ENCODE measurements around the gene TRPM3.

DNA sequence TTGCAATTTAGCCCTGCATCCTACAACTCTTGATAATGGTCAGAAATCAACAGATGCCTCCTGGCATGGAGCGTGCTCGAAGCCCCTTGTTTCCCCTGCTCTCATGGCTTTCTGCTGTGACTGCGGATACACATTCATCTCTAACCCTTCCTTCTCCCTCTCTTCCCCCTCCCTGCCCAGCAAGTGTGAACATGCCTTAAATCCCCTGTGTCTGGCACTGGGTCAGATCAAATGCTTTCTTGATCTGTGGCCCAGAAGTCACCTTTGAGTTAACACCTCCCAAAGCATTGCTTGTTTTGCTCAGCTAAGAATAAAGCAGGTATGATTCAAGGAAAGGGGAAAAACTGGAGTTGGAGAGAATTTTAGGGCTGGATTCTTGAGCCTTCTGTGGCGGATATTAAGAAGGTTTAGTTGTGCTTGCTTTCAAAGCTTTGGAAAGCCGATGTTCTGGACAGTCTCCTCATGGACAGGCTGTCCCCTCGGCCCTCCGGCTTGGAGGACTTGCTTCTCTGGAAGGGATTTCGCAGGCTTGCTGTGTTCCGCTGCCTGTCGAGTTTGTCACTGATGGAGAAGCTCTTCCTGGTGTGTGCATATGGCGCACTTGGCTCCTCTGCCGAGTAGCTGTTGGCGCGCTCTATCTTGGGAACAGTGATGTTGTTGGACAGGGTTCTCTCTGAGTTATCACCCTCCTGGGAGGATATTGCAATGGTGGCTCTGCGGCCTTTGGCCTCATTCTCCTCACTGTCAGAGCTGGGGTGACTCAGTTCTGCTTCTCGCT lies 585.7 kb downstream of the TRPM3 start:
- TF ChIP-seq, protein P1, sequence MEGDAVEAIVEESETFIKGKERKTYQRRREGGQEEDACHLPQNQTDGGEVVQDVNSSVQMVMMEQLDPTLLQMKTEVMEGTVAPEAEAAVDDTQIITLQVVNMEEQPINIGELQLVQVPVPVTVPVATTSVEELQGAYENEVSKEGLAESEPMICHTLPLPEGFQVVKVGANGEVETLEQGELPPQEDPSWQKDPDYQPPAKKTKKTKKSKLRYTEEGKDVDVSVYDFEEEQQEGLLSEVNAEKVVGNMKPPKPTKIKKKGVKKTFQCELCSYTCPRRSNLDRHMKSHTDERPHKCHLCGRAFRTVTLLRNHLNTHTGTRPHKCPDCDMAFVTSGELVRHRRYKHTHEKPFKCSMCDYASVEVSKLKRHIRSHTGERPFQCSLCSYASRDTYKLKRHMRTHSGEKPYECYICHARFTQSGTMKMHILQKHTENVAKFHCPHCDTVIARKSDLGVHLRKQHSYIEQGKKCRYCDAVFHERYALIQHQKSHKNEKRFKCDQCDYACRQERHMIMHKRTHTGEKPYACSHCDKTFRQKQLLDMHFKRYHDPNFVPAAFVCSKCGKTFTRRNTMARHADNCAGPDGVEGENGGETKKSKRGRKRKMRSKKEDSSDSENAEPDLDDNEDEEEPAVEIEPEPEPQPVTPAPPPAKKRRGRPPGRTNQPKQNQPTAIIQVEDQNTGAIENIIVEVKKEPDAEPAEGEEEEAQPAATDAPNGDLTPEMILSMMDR (IDR thresholded peaks at IDR 0.05): no peak
- TF ChIP-seq EP300 (IDR thresholded peaks at IDR 0.05) (no peak), POLR2A (IDR thresholded peaks at IDR 0.05) (no peak)
